Transverse colon (tissue), 4 donors: ENCODE data around the gene SELENOM. TPM values are rescaled to one million over a fixed set of nuclear protein-coding genes. Genes with fewer than 3 reads are reported as not detected.

Experiments
- DNase-seq: peaks from one replicate; pipeline ENCODE4 v3.0.0-alpha.2; 2019
- H3K27ac ChIP-seq, 4 donors: fragments of 200-600 bp; sonication (generic); 2 replicates each; pipeline ENCODE4 v1.5.1; 2016 to 2018; ENCODE audit warnings: inconsistent platforms in 4 of 4
- H3K27me3 ChIP-seq: fragments of 200-600 bp; sonication (generic); 2 replicates; pipeline ENCODE4 v1.5.1; 2017; ENCODE audit warnings: inconsistent platforms
- H3K36me3 ChIP-seq, 4 donors: fragments of 200-600 bp; sonication (generic); 2 replicates each; pipeline ENCODE4 v1.5.1; 2017 to 2019; ENCODE audit warnings: inconsistent platforms in 4 of 4
- H3K4me1 ChIP-seq, 4 donors: fragments of 200-600 bp; sonication (generic); 2 replicates each; pipeline ENCODE4 v1.5.1; 2017 to 2020; ENCODE audit warnings: inconsistent platforms in 4 of 4
- H3K4me3 ChIP-seq, 4 donors: fragments of 200-600 bp; sonication (generic); 1 replicate in 1 of 4; 2 replicates in 3 of 4; pipeline versions ENCODE4 v1.5.1 to v1.6.1; 2017 to 2019; ENCODE audit warnings: inconsistent platforms in 4 of 4
- H3K9me3 ChIP-seq, 2 donors: fragments of 200-600 bp; sonication (generic); 2 replicates each; pipeline ENCODE4 v1.5.1; 2017 to 2019; ENCODE audit warnings: inconsistent platforms in 2 of 2
- EP300 ChIP-seq: sonication (generic); formaldehyde crosslinking; IDR thresholded peaks from one replicate; pipeline ENCODE4 v1.6.1; 2017; ENCODE audit warnings: antibody characterized with exemption, low read depth
- POLR2A ChIP-seq: fragments of 450-650 bp; IDR thresholded peaks from one replicate; pipeline ENCODE4 v1.6.1; 2016; ENCODE audit warnings: antibody characterized with exemption, mild to moderate bottlenecking, moderate library complexity
- POLR2AphosphoS5 ChIP-seq, 3 donors: sonication (generic); formaldehyde crosslinking; IDR thresholded peaks; one replicate each; pipeline ENCODE4 v1.6.1; 2016; ENCODE audit warnings: antibody characterized with exemption in 3 of 3
- WGBS, 2 donors: methylation state at CpG; one replicate each; pipeline ENCODE4 v1.1.5; 2018; ENCODE audit warnings: low coverage in 1 of 2; 5-methylcytosine and 5-hydroxymethylcytosine counted together
- in situ Hi-C, 4 donors: fragments of 200-750 bp; cut with MboI; loops; one replicate each; pipeline versions ENCODE4 v1.15.0 to v1.15.1; 2017; ENCODE audit warnings: low sequenced_read_pairs in 3 of 4, low pct_ligation_motif_present in 1 of 4, low pct_unique_long_range_greater_than_20kb in 1 of 4
- intact Hi-C: fragments of 100-400 bp; cut with DNase I; formaldehyde crosslinking; loops from one replicate; pipeline ENCODE4 v1.15.1; 2023; ENCODE audit warnings: low total_unique reads
- total RNA-seq, 4 donors: library from RNA; depleted of rRNA; stranded (reverse); fragments of >200 nt; gene quantifications; one replicate each; pipeline ENCODE4 v1.1.0, GENCODE V29; 2016
- TF ChIP-seq, protein P1 (sequence below), 5 experiments: fragments of 200-600 bp in 3 of 5; fragments of 450-650 bp in 2 of 5; sonication (generic) in 3 of 5; IDR thresholded peaks; 1 replicate in 2 of 5; 2 replicates in 3 of 5; pipeline ENCODE4 v1.5.1; 2016 to 2017; ENCODE audit warnings: antibody characterized with exemption in 5 of 5, inconsistent platforms in 3 of 5, mild to moderate bottlenecking in 2 of 5, moderate library complexity in 1 of 5

SELENOM gene, protein sequence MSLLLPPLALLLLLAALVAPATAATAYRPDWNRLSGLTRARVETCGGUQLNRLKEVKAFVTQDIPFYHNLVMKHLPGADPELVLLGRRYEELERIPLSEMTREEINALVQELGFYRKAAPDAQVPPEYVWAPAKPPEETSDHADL
- total RNA-seq: 100 to 1,000 TPM; 247 to 334 (median 315) TPM

DNA sequence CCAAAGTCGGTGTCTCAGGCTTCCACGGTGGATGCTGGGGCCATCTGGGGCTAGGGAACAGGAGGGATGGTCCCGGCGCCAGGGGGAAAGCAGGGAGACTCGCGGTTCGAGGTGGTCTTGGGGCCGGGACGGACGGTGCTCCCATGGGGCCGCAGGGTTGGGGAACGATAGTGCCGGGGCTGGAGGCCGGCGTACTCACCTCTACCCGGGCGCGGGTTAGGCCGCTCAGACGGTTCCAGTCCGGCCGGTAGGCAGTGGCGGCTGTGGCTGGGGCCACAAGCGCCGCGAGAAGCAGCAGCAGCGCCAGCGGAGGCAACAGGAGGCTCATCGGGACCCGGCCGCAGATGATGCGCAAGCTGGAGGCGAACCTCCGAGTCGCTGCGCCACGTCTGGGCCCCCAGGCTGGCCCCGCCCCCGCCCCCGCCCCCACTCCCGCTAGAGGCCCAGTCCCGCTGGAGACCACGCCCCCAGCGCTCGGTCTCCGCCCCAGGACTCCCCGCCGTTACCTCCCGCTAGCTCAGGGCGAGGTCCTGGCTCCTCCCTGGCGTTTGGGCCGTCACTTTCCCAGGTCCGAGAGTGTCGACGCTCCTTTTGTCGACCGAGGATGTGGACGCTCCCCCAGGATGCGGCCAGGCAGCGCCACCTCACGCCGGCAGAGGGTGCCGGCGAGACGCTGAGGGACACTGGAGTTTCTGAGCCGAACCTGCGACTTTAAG is at the start of gene SELENOM:
SELENOM (minus strand) TSS at position 391 of the 716 bp plus-strand sequence; CDS start at position 328, 63 bp downstream.
- 0 to 3% methylated on average over 2 to 47 of the region's 67 CpGs for WGBS, 2 donors
- H3K27ac ChIP-seq: peak within 1 kb of the TSS; percentile 86 to 97 (median 96)
- H3K4me3 ChIP-seq: peak within 1 kb of the TSS; percentile 45 to 71 (median 56)
- no peaks in the 10 kb centered on the region for H3K9me3 ChIP-seq
- intact Hi-C loops: loop anchor here (5.0 kb wide), 1 partner anchor 45 kb away; no protein-coding TSS in a partner anchor
- DNase-seq: peak; percentile 98
- no peaks in the 10 kb centered on the region for H3K36me3 ChIP-seq
- H3K4me1 ChIP-seq: peaks cover 17 to 41% (median 27%) of the 10 kb centered on the region in 4 donors
- in situ Hi-C loops: no loop called here
- no peaks in the 10 kb centered on the region for H3K27me3 ChIP-seq
- TF ChIP-seq POLR2A (peak; percentile 73), POLR2AphosphoS5 (IDR thresholded peaks at IDR 0.05) (peak; percentile 87 to 94 (median 90)), EP300 (no peak)
- TF ChIP-seq, protein P1, sequence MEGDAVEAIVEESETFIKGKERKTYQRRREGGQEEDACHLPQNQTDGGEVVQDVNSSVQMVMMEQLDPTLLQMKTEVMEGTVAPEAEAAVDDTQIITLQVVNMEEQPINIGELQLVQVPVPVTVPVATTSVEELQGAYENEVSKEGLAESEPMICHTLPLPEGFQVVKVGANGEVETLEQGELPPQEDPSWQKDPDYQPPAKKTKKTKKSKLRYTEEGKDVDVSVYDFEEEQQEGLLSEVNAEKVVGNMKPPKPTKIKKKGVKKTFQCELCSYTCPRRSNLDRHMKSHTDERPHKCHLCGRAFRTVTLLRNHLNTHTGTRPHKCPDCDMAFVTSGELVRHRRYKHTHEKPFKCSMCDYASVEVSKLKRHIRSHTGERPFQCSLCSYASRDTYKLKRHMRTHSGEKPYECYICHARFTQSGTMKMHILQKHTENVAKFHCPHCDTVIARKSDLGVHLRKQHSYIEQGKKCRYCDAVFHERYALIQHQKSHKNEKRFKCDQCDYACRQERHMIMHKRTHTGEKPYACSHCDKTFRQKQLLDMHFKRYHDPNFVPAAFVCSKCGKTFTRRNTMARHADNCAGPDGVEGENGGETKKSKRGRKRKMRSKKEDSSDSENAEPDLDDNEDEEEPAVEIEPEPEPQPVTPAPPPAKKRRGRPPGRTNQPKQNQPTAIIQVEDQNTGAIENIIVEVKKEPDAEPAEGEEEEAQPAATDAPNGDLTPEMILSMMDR (IDR thresholded peaks at IDR 0.05): peak; percentile 86 to 98 (median 92)

DNA sequence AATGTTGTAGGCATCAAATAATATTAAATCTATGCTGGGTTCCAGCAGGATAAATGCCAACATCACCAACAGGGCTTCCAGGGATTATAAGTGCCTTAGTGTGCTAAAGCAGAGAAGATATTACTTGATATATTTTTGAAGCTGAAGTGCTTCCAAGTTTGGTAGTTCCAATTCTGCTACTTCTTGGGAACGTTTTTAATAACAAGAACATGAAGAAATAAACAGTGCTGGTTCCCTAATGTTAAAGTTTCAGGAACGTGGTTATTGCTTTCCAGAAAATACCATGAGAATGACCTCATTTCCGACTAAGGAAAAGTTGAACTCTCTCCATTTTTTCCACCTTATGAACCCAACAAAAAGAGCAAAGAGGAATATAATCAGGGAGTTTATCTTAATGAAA is 48.1 kb upstream of the SELENOM start:
- DNase-seq: no peak
- Histone ChIP-seq H3K36me3 (no peaks in the 10 kb centered on the region), H3K4me1 (peaks cover 0 to 17% (median 6%) of the 10 kb centered on the region in 4 donors), H3K27me3 (no peaks in the 10 kb centered on the region), H3K4me3 (no peak overlapping the region), H3K9me3 (no peaks in the 10 kb centered on the region), H3K27ac (peak overlapping the region; percentile 54 to 79 (median 64))
- TF ChIP-seq EP300 (no peak), POLR2A (no peak), POLR2AphosphoS5 (IDR thresholded peaks at IDR 0.05) (no peak)
- TF ChIP-seq, protein P1 (IDR thresholded peaks at IDR 0.05): no peak
- 24 to 30% methylated on average over 3 of the region's 3 CpGs for WGBS, 2 donors
- intact Hi-C loops (no loop called here), in situ Hi-C loops (no loop called here)

DNA sequence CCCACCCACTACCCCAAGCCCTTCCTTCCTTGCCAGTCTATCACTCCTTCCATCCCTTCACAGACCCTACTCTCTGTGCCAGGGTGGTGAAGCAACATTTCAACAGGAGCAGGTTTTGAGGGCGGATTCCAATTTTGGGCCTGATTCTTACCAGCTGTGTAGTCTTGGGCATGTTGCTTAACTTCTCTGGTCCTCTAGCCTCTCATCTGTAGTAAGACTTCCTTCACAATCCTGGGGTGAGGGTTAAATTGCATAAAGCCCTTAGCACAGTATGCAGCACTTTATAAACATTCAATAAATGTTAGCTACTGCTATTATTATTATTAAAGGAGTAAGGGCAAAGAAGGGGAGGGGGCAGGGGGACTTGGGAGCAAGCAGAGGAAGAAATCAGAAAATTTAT is 47.6 kb upstream of the SELENOM start:
- no peaks in the 10 kb centered on the region for H3K9me3 ChIP-seq
- WGBS, 2 donors: 93% methylated on average over 1 of the region's 1 CpG; no CpG with 5 or more reads in 1 of the 2 donors
- no peak overlapping the region for H3K4me3 ChIP-seq
- DNase-seq: no peak
- no peaks in the 10 kb centered on the region for H3K36me3 ChIP-seq
- intact Hi-C loops: loop anchor here (5.0 kb wide), 2 partner anchors 48 to 208 kb away; partner anchors contain the start of gene SELENOM
- peak overlapping the region; percentile 54 to 79 (median 64) for H3K27ac ChIP-seq
- H3K4me1 ChIP-seq: peaks cover 0 to 17% (median 6%) of the 10 kb centered on the region in 4 donors
- in situ Hi-C loops: no loop called here
- TF ChIP-seq, protein P1 (IDR thresholded peaks at IDR 0.05): no peak
- TF ChIP-seq POLR2A (no peak), POLR2AphosphoS5 (IDR thresholded peaks at IDR 0.05) (no peak), EP300 (no peak)
- H3K27me3 ChIP-seq: no peaks in the 10 kb centered on the region

DNA sequence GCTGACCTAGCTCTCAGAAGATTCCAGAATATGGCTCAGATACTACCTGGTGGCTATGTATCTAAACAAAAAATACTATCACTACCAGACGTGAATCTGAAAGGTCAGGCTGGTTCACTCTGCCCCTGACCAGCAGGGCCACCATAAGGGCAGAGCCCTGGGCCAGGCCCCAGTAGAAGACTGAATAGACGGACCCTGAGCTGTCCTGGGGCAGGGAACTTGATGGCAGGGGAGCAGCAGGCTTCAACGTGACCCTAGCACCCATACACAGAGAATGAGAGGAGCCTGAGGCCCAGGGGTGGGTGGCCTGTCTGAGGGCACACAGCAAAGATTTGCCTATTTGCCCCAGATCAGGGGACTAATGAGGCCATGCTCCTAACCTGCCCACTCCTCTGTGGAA is 46.0 kb upstream of the SELENOM start:
- 85% methylated on average over 3 of the region's 3 CpGs; no CpG with 5 or more reads in 1 of the 2 donors for WGBS, 2 donors
- Histone ChIP-seq H3K27me3 (no peaks in the 10 kb centered on the region), H3K4me3 (no peak overlapping the region), H3K4me1 (peaks cover 0 to 20% (median 3%) of the 10 kb centered on the region in 4 donors), H3K36me3 (no peaks in the 10 kb centered on the region), H3K9me3 (no peaks in the 10 kb centered on the region), H3K27ac (no peak overlapping the region)
- TF ChIP-seq EP300: no peak
- TF ChIP-seq, protein P1 (IDR thresholded peaks at IDR 0.05): no peak
- no peak for TF ChIP-seq POLR2A
- no peak for TF ChIP-seq POLR2AphosphoS5 (IDR thresholded peaks at IDR 0.05)
- in situ Hi-C loops: no loop called here
- DNase-seq: no peak
- intact Hi-C loops: loop anchor here (5.0 kb wide), 2 partner anchors 46 to 206 kb away; partner anchors contain the start of gene SELENOM
